Upper lobe of left lung (tissue), 4 donors: ENCODE data around the gene ATP6V0E1.

ENCODE experiments used
- CTCF ChIP-seq, 6 experiments: fragments of 450-650 bp in 4 of 6; fragments of 200-600 bp in 2 of 6; sonication (generic) in 2 of 6; IDR thresholded peaks; one replicate each; pipeline ENCODE4 v1.5.1; 2016 to 2019; ENCODE audit warnings: antibody characterized with exemption in 6 of 6
- POLR2A ChIP-seq, 4 donors: fragments of 450-650 bp; IDR thresholded peaks; one replicate each; pipeline ENCODE4 v1.5.1; 2016 to 2017; ENCODE audit warnings: antibody characterized with exemption in 4 of 4, mild to moderate bottlenecking in 2 of 4

- no peak for TF ChIP-seq CTCF (IDR thresholded peaks at IDR 0.05)
- TF ChIP-seq POLR2A (IDR thresholded peaks at IDR 0.05) = no peak
Measured at GRCh38 chr5:173028811-173029327, 45.3 kb downstream of the ATP6V0E1 start.
